HG03066 (cell line): ENCODE results near the gene SAMD14.

Source experiments
- ATAC-seq: cut with Tn5 transposase; IDR thresholded peaks from one replicate; pipeline ENCODE4 v1.9.1; 2021; ENCODE audit warnings: low read depth; ENCODE audit not compliant: unreplicated experiment

The SAMD14 gene

DNA sequence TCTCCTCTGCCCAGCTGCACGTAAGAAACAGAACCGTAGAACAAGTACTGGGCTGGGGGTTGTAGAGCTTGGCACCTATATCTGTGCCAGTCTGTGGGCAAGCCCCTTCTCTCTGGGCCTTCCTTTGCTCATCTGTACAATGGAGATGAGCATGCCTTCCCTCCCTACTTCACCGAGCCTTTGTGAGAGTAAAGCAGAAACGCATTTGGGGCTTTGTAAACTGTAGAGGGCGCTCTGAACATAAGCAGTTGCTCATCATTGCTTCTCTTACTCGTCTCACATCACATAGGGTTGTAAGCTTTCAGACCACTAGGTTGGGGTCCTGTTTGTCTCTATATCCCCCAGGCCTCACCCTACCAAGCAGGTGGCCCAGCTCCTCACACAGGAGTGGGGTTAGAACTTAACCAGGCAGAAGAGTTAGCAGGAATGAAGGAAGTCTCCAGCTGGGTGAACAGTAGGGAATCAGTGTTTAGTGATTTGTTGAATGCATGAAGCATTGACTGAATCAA, 15.1 kb downstream of the SAMD14 start:
- ATAC-seq, result no peak

DNA sequence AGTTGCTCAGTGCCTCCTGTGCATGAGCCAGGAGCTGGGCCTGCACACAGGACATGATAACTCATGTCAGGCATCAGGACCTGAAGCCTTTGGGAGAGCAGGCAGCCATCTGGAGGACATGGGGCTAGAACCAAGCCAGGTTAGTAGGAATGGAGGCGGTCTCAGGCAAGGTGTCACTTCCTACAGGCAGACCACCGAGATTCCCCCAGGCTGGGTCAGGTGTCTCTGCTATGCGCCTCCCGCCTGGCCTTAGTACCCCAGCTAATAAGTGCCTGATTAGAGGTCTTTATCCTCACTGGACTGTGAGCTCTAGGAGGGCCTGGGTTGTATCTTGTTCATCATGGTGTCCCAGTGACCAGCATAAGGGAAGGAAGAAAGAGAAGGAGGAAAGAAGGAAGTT, 15.6 kb downstream of the SAMD14 start:
- ATAC-seq, result no peak

DNA sequence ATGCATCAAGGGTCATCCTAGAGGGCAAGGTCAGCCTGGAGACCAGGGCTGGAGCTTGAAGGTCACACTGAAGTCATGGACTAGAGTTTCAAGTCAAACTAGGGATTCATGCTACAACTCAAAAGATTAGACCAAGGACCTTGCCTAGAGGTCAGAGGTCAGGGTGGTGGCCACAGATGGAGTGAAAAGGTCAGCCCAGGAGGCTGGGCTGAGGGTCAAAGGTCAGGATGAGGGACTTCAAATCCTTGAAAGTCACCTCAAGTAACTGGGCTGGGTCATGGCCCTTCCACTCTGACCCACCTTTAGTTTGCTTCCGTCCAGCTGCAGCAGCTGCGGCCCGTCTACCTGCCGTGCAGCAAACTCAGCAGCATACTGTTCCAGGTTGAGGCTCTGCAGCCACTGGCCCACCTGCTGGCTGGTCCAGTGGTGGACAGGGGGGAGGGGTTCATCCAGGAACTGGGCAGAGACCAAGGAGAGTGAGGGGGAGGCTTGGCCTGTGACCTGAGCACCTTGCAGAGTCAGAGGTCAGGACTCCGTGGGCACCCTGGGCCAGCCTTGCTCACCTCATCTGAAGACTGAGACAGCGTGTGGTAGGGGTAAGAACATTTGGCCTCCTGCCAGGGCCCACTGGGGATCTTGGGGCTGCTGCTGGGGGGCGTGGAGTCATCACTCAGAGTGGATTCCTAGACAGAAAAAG, 16.2 kb downstream of the SAMD14 start:
- ATAC-seq, result no peak

DNA sequence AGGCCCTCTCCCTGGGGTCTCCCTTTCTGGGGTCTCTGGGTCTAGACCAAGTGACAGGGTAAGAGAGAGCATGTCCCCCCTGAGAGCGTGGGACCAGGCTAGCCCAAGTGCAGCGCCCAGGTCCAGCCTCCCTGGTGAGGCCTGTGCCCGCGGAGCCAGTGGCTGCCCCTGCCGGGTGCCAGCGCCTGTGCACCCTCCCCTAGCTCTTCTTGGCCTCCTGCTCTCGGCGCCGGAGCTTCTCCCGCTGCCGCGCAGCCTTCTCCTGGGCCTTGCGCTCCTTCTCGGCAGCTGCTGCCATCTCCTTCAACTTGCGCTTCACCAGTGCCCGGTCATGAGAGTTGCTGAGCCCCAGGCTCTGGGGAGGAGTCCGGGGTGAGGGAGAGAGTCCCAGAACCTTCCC, 17.3 kb downstream of the SAMD14 start:
- no peak for ATAC-seq

DNA sequence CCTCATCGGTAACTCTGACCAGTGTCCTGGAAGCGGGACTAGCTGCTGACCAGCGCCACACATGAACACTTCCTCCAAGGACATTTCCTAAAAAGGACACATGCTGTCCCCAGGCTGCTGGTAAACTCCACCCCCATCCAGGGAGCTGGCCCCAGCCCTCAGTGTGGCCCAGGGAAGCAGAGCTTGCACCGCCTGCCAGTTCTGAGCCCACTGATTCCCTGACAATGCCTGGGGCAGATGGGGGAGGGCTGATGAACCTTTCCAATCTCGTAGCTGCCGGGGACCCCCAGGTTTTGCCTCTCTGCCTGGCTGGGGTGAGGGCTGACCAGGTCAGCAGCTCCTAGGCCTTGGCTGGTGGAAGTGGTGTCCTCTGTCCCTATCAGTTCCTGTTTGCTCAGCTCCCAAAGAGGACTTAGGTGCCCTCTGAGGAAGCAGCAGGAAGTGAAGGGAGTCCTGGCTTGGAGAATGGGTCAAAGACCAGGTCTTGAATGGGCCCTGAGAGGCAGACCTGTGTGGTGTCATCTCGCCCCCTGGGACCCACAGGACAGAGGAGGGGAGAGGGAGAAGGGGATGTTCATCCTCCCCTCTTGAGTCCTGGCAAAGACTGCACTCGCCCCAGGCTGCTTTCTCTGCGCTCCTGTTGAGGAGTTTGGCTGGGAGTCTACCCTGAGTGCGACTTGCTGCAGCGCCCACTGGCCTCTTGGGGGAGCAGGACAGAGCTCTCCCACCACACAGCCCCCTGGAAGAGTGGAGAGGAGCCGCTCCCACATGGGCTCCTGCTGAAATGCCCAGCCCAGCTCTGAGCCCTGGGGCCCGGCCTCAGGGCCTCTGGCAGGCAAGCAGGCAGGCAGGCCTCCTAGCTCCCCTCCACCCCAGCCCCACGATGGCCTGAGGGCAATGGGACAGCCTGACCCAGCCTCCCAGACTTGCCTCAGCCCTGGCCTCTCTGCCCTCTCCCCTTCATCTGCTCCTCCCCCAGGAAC, 18.0 kb downstream of the SAMD14 start:
- no peak for ATAC-seq

DNA sequence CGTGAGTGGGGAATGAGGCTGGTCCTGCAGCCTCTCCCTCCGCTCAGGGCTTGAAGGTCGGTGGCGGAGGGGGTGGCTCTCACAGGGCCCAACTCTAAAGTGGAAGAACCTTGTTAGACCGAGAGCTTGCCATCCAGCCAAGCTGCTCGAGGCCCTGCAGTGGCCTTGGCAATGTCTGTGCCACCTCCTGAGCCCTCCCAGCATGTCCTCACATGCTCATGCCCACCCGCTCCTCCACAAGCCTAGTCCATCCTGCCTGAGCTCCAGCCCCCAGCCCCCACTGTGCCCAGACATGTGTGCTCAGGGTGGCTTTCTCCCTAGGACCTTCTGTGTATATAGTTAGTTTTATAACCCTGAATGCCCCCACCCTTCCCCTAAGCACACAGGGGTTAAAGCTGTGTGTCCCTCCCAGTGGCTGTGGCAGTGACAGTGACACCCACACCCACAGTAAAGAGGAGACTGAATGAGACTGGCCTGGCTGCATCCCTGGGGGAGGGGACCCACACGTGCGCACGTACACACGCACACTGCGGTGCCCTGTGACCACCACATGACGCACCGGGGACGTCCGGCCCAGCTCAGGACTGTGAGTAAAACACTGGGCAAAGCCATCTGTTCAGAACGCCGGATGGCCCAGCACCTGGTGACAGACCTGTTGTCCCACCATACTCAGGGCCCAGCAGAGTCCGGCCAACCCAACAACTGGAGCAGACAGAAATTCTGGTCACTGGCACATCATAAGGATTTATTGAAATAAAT, 19.2 kb downstream of the SAMD14 start:
- ATAC-seq, result no peak

DNA sequence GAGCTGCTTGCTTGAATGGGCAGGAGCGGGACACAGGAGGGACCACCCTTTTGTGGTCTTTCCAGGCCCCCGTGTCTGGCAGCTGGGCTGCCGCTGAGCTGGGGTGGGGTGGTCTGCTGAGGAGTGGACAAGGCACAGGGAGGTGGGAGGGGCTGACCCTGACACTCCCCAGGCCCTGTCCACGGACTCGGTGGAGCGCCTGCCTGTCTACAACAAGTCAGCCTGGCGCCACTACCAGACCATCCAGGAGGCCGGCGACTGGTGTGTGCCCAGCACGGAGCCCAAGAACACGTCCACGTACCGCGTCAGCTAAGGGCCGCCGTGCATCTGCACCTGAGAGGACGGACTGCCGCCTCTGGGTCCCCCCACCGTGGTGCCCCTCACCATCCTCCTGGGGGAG, 20.2 kb downstream of the SAMD14 start:
- ATAC-seq, result no peak

DNA sequence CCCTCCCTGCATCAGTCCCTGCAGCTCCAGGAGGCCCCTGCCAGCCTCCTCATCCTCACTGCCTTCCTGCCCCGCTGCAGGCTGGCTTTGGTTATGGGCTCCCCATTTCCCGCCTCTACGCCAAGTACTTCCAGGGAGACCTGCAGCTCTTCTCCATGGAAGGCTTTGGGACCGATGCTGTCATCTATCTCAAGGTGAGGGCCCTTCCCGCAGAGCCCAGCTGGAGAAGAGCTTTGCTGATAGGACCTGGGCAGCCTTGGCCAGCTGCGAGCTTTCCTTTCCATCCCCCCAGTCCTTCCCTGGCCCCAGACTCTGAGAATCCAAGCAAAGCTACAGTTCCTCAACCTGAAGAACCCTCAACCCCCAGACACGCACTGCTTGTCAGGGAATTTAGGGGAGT, 20.8 kb downstream of the SAMD14 start:
- no peak for ATAC-seq

DNA sequence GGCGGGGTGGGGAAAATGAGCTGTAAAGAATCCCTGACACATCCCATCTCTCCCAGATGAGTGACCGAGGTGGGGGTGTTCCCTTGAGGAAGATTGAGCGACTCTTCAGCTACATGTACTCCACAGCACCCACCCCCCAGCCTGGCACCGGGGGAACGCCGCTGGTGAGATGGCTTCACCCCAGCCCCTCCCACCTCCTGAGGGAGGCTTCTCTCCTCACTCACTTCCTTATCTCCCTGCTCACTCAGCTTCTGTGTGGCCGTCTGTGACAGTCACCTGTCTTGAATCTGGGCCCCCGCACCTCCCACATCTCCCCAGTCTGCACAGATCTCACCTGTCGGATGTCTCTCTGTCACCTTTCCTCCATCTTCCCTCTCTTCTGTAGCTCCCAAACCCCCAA, 21.4 kb downstream of the SAMD14 start:
- ATAC-seq, result no peak

DNA sequence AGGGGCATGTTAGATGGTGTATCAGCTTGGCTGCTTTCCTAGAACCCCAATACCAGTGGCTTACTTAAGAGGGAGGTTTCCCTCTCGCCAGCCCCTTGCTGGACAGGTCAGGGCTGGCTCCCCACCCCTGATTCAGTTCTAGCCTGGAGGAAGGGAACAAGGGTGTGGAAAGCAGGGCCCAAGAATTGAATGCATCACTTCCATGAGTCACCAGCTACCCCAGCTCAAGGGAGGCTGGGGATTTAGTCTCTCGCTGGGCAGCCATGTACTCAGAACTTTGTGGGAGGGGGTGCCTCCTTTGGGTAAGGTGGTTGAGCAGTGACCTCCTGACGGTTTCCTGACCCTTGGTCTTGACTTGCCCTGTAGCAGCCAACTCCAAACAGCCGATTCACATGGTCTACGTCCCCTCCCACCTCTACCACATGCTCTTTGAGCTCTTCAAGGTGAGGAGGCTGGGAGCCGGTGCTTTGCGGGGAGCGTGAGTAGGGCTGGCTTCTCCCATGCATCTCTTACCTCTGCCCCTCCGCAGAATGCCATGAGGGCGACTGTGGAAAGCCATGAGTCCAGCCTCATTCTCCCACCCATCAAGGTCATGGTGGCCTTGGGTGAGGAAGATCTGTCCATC, 22.1 kb downstream of the SAMD14 start:
- no peak for ATAC-seq

DNA sequence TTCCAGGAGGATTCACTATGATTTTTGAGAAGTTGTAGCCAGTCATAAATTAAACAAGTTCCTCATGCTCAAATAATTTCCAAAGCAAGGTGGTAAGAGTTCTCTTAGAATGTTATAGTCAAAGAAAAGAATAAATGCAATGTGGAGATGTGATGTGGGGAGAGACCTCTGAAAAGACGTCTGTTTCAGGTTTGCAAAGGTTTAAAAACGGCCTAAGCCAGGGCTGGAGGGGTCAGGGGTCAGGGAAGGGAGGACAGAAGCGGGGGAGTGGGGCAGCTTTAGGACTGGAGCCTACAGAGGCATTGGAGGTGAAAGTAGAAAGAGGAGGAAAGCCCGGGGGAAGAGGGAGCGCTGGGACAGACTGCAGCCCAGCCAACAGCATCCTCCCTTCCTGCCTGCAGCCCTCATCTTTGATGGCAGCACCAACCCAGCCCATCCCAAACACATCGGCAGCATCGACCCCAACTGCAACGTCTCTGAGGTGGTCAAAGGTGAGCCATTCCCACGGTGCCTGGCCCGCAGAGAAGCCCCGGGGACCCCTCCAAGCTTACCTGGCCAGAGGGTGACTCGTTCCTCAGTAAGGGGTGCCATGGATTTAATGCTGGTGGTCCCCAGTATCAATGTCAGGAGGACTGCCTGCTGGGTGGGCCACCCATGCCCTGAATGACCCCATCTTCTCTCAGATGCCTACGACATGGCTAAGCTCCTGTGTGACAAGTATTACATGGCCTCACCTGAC, 23.4 kb downstream of the SAMD14 start:
- ATAC-seq, result no peak

DNA sequence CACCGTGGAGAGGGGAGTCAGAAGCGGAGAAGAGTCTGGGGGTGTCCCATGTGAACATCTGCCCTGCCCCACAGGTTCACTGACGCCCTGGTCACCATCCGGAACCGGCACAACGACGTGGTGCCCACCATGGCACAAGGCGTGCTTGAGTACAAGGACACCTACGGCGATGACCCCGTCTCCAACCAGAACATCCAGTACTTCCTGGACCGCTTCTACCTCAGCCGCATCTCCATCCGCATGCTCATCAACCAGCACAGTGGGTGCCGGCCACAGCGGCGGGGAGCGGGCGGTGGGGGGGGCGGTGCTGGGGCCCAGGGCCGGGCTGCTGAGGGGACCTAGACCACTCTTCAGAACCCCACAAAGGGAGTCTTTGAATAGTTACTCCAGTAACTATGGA, 24.1 kb downstream of the SAMD14 start:
- ATAC-seq, result no peak

DNA sequence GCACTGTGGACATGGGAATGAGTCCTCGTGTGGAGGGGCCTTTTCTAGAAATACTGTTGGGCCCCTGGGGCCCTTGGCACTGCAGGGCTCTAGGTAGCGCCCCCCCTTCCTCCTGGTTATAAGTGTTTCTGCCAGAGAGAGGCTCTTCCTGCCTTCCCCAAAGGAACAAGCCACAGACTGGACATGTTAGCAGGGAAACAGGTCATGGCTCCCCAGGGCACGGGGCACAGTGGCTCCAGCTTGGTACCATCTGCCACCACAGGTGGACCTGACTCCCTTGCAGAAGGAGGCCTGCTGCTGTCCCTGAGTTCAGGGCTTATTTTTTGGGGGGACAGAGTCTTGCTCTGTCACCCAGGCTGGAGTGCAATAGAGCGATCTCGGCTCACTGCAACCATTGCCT, 26.0 kb downstream of the SAMD14 start:
- no peak for ATAC-seq

DNA sequence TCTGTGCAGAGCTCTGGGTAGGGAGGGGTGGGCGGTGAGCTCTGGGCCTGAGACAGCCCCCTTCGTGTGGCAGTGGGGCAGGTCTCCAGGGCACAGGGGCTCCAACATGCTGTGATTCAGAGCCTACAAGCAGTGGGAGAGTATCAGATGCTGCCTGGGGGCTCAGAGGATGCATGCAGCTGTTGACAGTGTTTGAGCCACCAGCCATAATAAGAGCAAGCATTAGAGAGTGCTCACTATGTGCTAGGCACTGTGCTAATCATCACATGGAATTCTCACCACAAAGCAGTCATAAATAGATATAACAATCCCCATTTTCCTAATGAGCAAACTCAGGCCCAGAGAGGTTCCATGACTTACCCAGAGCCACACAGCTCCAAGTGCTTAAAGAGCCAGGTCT, 26.7 kb downstream of the SAMD14 start:
- no peak for ATAC-seq

DNA sequence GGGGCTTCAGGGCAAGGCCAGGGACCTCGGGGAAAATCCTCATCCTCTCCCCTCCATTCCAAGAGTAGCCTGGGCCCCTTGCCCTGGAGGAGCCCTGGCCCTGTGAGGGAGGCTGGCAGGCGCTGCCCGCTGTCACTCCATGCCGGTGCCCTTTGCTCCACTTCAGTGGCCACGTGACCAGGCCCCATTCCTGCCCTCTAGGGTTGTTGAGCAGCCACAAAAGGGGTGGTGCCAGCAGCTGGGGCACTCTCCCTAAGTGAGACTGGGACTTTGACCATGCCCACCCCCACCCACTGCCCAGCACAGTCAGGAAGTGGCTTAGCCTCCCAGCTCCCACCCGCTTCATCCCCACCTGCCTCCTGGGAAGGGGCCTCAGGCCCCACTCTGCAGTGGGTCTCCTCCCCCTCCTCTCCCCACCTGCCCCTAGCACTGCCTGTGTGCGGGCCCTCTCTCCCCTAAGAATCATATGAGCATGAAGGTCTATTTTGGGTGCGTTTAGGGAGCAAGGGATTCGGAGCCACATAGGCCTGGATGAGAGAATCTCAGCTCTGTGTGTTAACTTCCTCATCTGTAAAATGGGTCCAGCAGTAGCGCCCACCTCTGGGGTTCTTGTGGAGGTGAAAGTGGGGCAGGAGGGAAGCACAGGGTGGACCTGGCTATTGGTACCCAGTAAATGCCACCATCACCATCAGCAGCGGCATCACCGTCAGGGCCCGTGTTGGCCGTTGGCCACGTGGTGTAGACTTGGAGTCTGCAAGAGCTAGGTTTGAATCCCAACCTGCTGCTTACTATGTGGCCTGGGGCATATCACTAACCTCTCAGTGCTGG, 27.6 kb downstream of the SAMD14 start:
- ATAC-seq, result no peak

DNA sequence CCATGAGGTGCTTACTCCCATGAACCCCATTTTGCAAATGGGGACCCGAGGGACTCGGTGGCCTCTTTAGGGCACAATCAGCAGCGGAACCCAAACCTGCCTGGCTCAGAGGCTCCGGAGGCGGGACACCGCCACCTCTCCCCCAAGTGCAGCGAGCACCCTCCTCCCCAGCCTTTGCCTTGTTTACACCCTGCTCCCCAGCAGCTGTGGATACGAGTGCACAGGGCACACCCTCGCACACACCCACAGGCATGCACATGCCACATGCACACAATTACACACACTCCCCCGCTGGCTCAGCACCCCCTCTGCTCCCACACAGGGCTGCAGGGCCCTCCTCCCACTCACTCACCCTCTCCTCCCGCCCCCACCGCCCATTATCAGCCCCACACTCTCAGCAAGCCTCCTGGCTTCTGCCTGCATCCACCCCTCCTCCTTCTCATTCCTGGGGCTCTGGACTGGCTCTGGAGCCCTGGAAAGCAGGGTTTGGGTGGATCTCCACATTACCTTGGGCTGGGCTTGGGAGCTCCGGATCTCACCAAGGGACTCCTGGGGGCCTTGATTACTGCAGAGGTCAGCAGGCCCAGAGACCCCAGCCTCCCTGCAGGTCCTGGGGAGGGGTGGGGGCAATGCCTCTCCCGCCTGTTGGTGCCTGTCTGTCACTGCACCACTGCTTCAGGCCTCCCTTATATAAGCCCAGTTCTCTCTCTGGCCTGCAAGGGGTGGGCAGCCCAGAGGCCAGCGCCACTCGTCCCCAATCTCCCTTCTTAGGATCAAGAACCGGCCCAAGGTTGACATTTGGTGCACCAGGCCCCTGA, 28.4 kb downstream of the SAMD14 start:
- no peak for ATAC-seq

DNA sequence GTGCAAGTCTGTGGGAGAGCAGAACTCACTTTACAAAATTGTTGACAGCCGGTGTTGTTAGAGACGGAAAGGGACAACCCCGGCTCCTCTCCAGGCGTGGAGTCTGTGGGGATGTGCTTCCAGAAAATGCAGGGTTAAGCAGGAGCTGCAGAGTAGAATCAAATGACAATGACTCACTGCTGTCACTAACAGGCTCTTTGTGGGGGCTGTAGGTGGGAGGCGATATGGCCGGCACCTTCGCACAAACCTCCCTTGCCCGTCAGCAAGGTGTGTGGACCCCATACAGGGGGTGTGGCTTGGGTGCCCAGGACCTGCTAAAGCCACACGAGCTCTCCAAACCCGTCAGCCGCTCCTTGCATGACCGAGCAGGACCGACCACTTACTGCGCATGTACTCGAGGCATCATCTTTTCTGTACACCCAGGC, 29.0 kb downstream of the SAMD14 start:
- no peak for ATAC-seq

DNA sequence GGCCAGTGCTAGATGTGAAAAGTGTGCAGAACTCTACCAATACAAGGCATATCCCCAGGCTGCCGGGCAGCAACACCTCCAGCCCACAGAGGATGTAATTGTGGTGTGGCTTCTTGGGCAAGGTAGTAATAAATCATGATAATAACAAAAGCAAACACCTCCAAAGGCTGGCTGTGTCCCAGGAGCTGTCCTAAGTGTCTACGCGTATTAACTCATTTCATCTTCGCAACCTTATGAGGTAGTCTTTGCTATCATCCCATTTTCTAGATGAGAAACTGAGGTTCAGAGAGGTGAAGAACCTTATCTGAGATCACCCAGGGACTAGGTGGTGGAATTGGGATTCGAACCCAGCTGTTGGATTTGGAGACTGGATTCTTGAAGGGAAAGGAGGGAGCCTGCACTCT, 29.5 kb downstream of the SAMD14 start:
- no peak for ATAC-seq
